Ishikawa (cell line): Measurements from ENCODE around the gene RAD51B.

ENCODE experiments used
- CEBPB ChIP-seq: IDR thresholded peaks from 2 replicates; pipeline ENCODE4 v1.6.1; 2012
- CREB1 ChIP-seq: IDR thresholded peaks from 2 replicates; pipeline ENCODE4 v1.6.1; 2012; ENCODE audit warnings: low read depth
- EGR1 ChIP-seq: IDR thresholded peaks from 2 replicates; pipeline ENCODE4 v1.6.1; 2012
- EP300 ChIP-seq: IDR thresholded peaks from 2 replicates; pipeline ENCODE4 v1.6.1; 2012; ENCODE audit warnings: borderline replicate concordance
- FOXM1 ChIP-seq: IDR thresholded peaks from 2 replicates; pipeline ENCODE4 v1.6.1; 2012; ENCODE audit warnings: low read depth, borderline replicate concordance
- NFIC ChIP-seq: IDR thresholded peaks from 2 replicates; pipeline ENCODE4 v1.6.1; 2012
- RAD21 ChIP-seq: IDR thresholded peaks from 2 replicates; pipeline ENCODE4 v1.6.1; 2012; ENCODE audit warnings: low read depth
- TAF1 ChIP-seq: IDR thresholded peaks from 2 replicates; pipeline ENCODE4 v1.6.1; 2012; ENCODE audit warnings: low read depth, mild to moderate bottlenecking
- TCF12 ChIP-seq: IDR thresholded peaks from 2 replicates; pipeline ENCODE4 v1.6.1; 2012; ENCODE audit warnings: low read depth
- TEAD4 ChIP-seq: IDR thresholded peaks from 2 replicates; pipeline ENCODE4 v1.6.1; 2012
- YY1 ChIP-seq: IDR thresholded peaks from 2 replicates; pipeline ENCODE4 v1.6.1; 2012; ENCODE audit warnings: low read depth
- ZBTB7A ChIP-seq: IDR thresholded peaks from 2 replicates; pipeline ENCODE4 v1.6.1; 2012; ENCODE audit warnings: low read depth
- TF ChIP-seq, protein P1 (sequence below): IDR thresholded peaks from 2 replicates; pipeline ENCODE4 v1.6.1; 2012
- TF ChIP-seq, protein P2 (sequence below): IDR thresholded peaks from 2 replicates; pipeline ENCODE4 v1.6.1; 2012
- TF ChIP-seq, protein P3 (sequence below): IDR thresholded peaks from 2 replicates; pipeline ENCODE4 v1.6.1; 2012; ENCODE audit warnings: low read depth, mild to moderate bottlenecking

RAD51B gene

DNA sequence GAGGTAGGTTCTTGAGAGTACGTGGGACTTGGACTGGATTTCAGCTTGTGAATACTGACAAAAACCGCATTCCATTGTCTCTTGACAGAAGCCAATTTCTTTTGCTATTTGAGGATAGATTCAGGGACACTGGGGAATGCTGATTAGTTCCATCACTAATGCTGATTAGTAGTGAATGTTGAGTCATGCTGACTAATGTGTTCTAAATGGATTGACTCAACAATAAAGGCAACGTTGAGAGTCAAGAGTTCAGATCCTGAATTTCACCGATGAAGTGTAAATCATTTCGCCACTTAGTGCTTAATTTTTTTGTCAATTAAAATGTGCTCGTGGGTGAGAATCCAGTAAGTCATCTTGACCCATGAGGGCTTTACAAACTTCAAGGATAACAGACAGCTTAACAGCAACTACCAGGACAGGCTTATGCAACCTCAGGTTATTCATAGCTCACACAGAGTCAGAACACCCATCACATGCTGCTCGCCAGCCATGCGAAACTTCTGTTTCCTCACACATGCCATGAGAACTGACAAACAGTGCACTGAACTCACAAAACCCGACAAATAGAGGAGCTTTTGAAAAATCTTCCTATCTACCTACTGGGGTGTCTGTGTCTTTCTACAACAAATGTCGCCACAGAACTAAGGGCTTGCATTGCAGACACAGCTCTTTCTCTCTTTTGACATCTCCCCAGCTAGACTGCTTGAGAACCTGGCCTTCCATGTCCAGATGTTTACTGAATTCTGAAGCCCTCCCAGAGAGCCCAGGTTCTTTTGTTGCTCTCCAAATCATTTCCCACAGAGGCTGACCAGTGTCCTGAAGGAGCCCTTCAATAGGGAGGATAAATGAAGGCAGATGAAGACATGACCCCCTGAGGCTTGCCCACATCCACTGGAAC, 656.9 kb downstream of the RAD51B start:
- no peak for TF ChIP-seq EGR1
- TF ChIP-seq, protein P1, sequence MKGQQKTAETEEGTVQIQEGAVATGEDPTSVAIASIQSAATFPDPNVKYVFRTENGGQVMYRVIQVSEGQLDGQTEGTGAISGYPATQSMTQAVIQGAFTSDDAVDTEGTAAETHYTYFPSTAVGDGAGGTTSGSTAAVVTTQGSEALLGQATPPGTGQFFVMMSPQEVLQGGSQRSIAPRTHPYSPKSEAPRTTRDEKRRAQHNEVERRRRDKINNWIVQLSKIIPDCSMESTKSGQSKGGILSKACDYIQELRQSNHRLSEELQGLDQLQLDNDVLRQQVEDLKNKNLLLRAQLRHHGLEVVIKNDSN, result no peak
- peak; percentile 49; the same call in 1 of the 2 replicates for TF ChIP-seq CEBPB
- no peak for TF ChIP-seq YY1
- TF ChIP-seq, protein P2, sequence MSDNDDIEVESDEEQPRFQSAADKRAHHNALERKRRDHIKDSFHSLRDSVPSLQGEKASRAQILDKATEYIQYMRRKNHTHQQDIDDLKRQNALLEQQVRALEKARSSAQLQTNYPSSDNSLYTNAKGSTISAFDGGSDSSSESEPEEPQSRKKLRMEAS, result peak; percentile 57; the same call in 1 of the 2 replicates

DNA sequence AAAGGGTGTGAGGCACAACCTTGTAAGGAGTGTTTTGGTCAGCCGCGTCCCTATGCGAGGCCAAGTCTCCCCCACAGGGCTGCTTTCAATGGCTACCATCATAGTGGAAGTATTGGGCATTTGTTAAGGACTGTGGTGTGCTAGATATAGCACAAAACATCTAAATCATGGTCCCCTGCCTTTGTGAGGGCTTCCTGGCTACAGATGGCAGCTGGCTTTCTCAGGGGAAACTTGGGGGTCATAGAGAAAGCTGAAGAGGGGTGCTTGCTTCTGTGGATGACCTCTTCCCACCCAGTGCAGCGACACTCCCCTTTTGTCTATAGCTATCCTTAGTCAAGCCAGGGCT, 657.5 kb downstream of the RAD51B start:
- TF ChIP-seq EP300, result no peak
- no peak for TF ChIP-seq NFIC
- TF ChIP-seq, protein P2, result no peak
- no peak for TF ChIP-seq TCF12
- no peak for TF ChIP-seq CEBPB
- TF ChIP-seq TEAD4, result no peak
- TF ChIP-seq ZBTB7A, result no peak
- TF ChIP-seq TAF1, result no peak
- no peak for TF ChIP-seq CREB1
- TF ChIP-seq, protein P1, result no peak
- TF ChIP-seq, protein P3, sequence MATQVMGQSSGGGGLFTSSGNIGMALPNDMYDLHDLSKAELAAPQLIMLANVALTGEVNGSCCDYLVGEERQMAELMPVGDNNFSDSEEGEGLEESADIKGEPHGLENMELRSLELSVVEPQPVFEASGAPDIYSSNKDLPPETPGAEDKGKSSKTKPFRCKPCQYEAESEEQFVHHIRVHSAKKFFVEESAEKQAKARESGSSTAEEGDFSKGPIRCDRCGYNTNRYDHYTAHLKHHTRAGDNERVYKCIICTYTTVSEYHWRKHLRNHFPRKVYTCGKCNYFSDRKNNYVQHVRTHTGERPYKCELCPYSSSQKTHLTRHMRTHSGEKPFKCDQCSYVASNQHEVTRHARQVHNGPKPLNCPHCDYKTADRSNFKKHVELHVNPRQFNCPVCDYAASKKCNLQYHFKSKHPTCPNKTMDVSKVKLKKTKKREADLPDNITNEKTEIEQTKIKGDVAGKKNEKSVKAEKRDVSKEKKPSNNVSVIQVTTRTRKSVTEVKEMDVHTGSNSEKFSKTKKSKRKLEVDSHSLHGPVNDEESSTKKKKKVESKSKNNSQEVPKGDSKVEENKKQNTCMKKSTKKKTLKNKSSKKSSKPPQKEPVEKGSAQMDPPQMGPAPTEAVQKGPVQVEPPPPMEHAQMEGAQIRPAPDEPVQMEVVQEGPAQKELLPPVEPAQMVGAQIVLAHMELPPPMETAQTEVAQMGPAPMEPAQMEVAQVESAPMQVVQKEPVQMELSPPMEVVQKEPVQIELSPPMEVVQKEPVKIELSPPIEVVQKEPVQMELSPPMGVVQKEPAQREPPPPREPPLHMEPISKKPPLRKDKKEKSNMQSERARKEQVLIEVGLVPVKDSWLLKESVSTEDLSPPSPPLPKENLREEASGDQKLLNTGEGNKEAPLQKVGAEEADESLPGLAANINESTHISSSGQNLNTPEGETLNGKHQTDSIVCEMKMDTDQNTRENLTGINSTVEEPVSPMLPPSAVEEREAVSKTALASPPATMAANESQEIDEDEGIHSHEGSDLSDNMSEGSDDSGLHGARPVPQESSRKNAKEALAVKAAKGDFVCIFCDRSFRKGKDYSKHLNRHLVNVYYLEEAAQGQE, result no peak
- TF ChIP-seq YY1, result no peak
- no peak for TF ChIP-seq EGR1
- no peak for TF ChIP-seq RAD21
- no peak for TF ChIP-seq FOXM1

DNA sequence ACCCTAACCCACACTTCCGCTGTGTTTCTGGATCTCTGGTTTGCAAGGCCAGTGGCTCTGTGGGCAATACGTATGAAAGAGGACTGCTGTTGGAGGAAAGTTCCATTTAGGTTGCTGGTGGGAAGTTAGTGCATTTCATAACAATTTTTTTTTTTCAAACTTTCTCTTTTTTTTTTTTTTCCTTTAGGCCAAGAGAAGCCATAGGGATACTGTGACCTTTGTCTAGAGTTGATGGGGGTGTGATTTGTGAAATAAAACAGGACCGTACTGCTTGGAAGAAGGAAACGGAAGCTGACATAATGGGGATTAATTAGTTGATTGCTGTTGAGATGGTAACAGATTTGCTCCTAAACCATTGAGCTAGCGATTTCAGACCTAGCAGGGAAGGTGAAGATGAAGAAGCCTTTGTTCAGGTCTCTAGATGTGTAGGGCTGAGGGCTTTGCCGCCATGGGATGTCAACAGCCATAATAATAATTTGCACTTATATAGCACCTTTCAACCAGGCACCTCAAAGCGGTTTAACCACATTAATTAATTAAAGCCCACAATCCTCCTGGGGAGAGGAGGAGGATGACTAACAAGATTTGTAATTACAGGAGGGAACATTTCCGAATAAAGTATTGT, 658.0 kb downstream of the RAD51B start:
- no peak for TF ChIP-seq TCF12
- TF ChIP-seq ZBTB7A, result no peak
- TF ChIP-seq, protein P2, result no peak
- no peak for TF ChIP-seq FOXM1
- no peak for TF ChIP-seq TEAD4
- TF ChIP-seq, protein P1, result no peak
- TF ChIP-seq EP300, result no peak
- TF ChIP-seq YY1, result no peak
- TF ChIP-seq NFIC, result no peak
- TF ChIP-seq RAD21, result no peak
- TF ChIP-seq, protein P3, result no peak
- TF ChIP-seq CEBPB, result no peak
- no peak for TF ChIP-seq CREB1
- no peak for TF ChIP-seq TAF1
- no peak for TF ChIP-seq EGR1

DNA sequence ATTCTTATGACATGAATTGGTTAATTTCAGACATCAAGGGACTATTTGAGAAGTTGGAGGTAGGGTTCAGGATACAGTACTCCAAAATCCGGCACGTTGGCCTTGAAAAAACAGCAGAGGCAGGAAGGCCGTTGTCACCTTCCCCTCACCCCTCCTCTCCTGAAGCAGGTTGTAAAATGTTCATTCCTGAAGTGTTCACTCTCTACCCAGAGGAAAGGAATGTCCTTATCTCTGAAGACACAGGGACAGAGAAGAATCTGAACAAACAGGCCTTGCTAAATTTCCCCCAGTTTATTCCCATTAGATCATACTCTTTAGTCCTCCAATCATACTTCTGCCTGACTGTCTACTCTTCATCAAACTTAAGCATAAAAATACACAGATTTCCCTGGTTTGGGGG, 659.7 kb downstream of the RAD51B start:
- TF ChIP-seq ZBTB7A (no peak), RAD21 (no peak), YY1 (no peak), EGR1 (no peak), CEBPB (no peak)
- TF ChIP-seq, protein P3, result no peak
